HG03095 (cell line): ENCODE results near the gene IFT25.
"Not testable (repeated sequence)": the region's sequence is repeated elsewhere in the genome, so short reads cannot be mapped to it uniquely, and the experiment has no call there.

ENCODE experiments used
- ATAC-seq: cut with Tn5 transposase; IDR thresholded peaks from one replicate; pipeline ENCODE4 v1.9.1; 2021; ENCODE audit warnings: moderate library complexity; ENCODE audit not compliant: unreplicated experiment

Gene IFT25

GRCh38 chr1:53945433-53946251 lies at the start of gene IFT25:
TSS of gene IFT25 (minus strand) at chr1:53945699. CDS start at chr1:53940082, 5,617 bp downstream.
- ATAC-seq = peak; percentile 69

- ATAC-seq = not testable (repeated sequence)
These were observed 49.0 kb upstream of the IFT25 start for GRCh38 chr1:53994516-53994915.

DNA sequence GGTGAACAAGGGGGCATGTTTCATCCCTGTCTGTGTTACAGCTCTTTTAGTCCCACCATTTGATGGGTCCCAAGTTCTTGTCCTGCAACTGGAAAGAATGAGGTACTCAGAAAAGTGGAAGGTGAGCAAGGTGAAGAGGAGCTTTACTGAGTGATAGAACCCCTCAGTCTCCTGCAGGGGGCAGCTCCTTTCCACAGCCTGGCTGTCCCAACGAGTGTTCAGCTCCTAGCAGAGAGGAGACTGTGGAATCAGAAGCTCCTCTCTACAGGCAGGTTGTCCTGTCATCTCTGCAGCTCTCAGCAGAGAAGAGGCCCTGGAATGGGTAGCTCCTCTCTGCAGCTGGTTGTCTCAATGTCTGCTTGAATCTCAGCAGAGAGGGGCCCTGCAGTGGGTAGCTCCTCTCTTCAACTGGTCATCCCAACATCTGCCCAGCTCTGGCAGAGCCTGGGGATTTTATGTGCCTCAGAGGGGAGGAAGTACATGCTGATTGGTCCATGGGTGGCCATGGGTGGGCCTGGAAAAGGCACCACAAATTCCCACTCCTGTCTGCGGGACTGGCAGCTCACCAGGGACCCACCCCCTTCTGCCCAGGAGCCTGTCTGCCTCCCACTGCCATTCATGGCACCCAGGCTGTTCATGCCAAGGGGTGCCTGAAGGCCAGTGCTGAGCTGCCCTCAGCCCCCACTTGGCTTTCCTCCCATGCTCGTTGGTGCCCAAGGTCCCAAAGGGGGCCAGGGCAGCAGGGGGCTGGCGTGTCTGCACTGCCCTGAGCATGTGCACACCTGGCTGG lies 46.8 kb upstream of the IFT25 start:
- no peak for ATAC-seq

DNA sequence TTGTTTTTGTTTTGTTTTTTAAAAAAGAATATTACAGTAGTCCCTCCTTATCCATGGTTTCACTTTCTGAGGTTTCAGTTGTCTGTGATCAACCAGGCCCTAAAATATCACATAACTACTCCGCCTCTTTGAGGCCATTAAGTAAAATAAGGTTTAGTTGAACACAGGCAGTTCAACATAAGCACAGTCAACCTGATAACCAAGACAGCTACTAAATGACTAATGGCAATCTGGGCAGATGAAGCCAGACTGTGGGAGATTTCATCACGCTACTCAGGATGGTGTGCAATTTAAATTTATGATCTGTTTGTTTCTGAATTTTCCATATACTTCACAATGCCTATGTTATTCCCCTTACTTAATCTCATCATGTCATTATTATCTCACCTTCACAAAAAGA lies 42.4 kb upstream of the IFT25 start:
- ATAC-seq = no peak

GRCh38 chr1:53986458-53986857 lies 41.0 kb upstream of the IFT25 start:
- no peak for ATAC-seq

DNA sequence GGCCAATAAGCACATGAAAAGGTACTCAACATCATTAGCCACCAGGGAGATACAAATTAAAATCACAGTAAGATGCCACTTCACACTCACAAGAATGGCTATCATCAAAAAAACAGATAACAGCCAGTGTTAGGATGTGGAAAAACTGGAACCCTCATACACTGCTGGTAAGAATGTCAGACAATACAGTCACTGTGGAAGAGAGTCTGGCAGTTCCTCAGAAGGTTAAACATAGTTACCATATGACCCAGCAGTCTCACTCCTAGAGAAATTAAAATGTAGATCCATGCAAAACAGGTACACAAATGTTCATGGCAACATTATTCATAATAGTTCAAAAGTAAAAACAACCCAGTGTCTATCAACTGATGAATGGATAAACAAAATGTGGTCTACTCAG lies 39.2 kb upstream of the IFT25 start:
- ATAC-seq = no peak

DNA sequence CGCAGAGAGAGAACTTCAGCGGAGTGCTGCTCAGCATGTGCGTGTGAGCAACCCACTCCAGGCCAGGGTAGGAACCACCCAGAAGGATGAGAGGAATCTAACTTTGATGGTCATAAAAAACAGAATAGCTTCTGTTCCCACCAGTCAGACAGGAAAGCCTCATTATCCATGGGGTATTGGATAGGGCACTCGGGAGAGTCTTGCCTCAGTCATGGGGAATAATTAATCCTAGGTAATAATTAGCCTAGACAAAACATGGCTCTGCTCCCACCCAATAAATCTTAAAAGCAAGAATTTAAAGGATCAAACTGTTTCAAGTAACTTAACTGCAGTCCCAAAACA lies 37.2 kb upstream of the IFT25 start:
- no peak for ATAC-seq

GRCh38 chr1:53982034-53982762 lies 36.7 kb upstream of the IFT25 start:
- no peak for ATAC-seq

- no peak for ATAC-seq
These were observed 35.7 kb upstream of the IFT25 start for GRCh38 chr1:53981220-53981619.

GRCh38 chr1:53979712-53980450 lies 34.4 kb upstream of the IFT25 start:
- no peak for ATAC-seq

DNA sequence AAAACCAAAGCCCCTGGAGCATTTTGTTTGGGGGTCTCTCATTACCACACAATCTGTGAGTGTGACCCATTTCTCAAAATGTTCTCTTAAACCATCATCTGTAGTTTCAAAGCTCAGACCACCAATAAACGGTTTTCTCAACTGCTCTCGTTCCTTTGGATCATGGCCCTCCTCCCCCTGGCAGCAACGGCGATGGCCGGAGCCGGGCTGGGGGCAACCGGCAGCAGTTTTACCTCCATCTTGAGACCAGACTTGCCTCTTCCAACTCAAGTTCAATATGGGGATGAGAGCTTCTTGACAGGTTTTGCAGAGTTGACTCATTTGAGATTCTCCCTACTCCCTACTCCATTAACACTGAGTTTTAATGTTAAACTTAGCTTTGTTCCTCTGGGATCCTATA lies 30.4 kb upstream of the IFT25 start:
- ATAC-seq = no peak

DNA sequence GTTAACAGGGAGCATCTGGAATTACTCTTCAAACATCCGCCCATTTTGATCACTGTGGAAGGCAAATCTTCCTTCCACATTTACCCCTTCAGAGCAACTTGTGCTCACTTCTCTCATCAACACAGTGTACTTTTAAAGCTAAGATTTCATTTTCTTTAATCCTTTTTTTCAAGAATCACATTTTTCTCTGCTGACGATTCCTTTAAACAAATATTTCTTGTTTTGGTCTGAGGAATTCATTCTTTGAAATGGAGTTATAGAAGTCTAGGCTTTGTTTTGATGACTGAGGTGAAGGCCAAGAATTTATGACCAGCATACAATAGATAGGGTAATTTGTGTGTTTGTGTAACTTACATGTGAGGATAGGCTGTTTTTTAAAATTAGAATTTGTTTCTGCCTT lies 26.2 kb upstream of the IFT25 start:
- no peak for ATAC-seq

GRCh38 chr1:53969323-53969722 lies 23.8 kb upstream of the IFT25 start:
- ATAC-seq = not testable (repeated sequence)

DNA sequence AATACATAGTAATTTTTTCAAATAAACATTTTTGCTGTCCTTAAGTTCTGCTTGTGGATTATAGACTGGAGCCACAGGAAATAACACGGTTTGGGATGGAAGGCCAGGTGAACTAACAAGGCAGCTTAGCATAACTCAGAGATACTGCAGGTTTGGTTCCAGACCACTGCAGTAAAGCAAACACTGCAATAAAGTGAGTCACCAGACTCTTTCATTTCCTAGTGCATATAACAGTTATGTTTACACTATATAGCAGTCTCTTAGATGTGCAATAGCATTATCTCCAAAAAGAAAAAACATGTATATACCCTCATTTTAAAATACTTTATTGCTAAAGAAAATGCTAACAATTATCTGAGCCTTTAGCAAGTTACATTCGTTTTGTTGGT lies 22.6 kb upstream of the IFT25 start:
- ATAC-seq = no peak

DNA sequence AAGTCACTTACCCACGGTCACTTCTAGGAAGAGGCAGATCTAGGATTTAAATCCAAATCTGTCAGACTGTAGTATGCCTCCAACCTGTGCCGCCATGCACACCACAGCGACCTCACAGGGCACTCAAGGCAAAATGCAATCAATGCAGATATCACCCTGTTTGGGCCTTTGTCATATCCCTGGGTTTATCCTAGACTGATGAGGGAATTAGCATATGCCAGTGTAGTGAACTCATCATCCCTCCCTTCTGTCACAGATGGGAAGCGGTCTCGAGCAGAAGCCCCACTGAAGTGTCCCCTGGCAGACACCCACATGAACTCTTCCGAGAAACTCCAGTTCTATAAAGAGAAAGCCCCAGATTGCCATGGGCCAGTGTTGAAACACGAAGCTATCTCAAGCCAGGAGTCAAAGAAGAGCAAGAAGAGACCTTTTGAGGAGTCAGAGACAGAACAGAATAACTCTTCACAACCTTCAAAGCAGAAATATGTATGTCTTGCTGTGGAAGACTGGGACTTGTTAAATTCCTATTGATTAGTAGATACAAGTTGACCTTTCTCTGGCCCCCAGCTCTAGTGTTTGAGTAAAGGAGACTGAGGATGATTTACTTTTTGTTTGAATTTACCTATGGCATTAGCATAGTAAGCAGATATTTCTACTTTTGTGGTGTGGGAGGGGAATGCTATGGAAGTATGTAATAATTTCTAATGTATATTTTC lies 22.1 kb upstream of the IFT25 start:
- ATAC-seq = no peak

DNA sequence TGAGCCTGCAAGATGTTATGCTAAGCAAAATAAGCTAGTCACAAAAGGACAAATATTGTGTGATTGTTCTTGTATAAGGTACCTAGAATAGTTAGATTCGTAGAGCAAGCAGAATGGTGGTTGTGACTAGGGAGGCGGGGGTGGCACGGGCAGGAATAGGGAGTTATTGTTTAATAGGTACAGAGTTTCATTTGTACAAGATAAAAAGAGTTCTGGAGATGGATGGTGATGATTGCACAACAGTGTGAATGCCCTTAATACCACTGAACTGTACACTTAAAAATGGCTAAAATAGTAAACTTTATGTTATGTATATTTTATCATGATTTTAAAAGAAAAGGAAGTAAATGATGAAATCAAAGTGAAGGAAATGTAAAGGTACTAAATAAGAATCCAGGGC lies 21.3 kb upstream of the IFT25 start:
- no peak for ATAC-seq

- ATAC-seq = no peak
These were observed 18.6 kb upstream of the IFT25 start for GRCh38 chr1:53964109-53964508.

DNA sequence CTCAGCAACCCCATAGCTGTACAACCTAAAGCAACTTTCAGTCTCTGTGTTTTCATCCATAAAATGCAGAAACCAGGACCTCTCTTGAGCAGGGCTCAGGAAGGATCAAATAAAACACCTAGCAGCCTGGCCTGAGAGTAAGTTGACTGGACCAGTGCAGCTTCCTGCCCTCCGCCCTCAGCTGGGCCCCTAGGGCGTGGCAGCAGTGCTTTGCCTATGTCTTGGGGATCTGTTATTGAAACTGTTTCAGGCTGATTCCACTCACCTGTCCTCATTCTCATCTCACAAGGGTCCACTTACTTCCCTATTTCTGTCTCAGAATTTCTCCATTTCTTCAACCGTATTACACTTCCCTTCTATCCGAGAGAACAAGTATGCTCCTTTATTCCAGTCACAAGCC lies 18.0 kb upstream of the IFT25 start:
- no peak for ATAC-seq

DNA sequence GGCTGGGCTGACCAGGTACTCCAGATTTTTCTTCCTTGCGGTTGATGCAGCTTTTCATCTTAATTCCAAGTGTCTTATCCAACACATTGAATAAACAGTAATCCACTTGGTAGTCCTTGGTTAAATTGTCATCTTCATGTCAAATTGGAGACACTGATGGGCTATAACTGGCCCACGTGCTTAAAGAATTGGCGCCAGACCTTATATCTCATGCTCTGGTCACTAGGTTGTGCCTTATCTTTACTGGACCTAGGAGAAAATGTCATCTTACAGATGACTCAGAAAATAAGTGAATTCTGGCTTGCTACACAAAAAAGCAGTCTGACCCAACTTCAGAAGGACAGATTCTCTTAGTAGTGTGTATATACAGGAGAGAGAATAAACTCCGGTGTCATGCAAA lies 16.9 kb upstream of the IFT25 start:
- no peak for ATAC-seq

DNA sequence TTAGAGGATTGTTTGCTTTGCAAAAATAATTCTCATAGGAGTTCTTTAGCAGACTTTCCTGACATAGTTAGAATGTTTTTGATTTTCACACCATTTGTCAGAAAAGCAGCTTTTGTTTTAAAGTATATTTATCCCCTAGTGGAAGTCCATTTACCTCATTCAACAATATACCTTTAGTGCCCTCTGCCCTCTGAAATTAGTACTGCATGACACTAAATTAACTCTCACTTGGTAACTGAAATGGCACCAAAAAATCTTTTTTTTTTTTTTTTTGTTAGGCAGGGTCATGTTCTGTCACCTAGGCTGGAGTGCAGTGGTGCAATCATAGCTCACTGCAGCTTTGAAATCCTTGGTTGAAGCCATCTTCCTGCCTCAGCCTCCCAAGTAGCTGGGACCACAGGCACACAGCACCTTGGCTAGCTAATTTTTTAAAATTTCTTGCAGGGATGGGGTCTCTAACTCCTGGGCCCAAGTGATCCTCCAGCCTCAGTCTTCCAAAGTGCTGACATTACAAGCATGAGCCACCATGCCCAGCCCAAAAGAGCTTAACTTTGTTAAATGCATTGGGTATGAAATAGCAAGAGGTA lies 14.3 kb upstream of the IFT25 start:
- no peak for ATAC-seq
